KMS-11 (cell line): ENCODE measurements around the gene RERE.
"Not testable (repeated sequence)": the region's sequence is repeated elsewhere in the genome, so short reads cannot be mapped to it uniquely, and the experiment has no call there.

Source experiments
- H2AFZ ChIP-seq: fragments of 200-600 bp; sonication (generic); 2 replicates; pipeline ENCODE4 v1.6.1; 2016; ENCODE audit warnings: antibody characterized with exemption, mixed run types, low read depth
- H3K27ac ChIP-seq: fragments of 200-600 bp; sonication (generic); 2 replicates; pipeline ENCODE4 v1.6.1; 2016; ENCODE audit warnings: mild to moderate bottlenecking, mixed run types
- H3K27me3 ChIP-seq: fragments of 200-600 bp; sonication (generic); 2 replicates; pipeline ENCODE4 v1.6.1; 2017; ENCODE audit warnings: mild to moderate bottlenecking, low read depth, mixed run types, moderate library complexity; ENCODE audit not compliant: insufficient read depth
- H3K36me3 ChIP-seq: fragments of 200-600 bp; sonication (generic); 2 replicates; pipeline ENCODE4 v1.6.1; 2017; ENCODE audit warnings: mild to moderate bottlenecking, mixed run types; ENCODE audit not compliant: insufficient read depth
- H3K4me1 ChIP-seq: fragments of 200-600 bp; sonication (generic); 2 replicates; pipeline ENCODE4 v1.6.1; 2016; ENCODE audit warnings: mild to moderate bottlenecking, low read depth, mixed run types; ENCODE audit not compliant: poor library complexity, severe bottlenecking
- H3K4me2 ChIP-seq: fragments of 200-600 bp; sonication (generic); 2 replicates; pipeline ENCODE4 v1.7.0; 2016; ENCODE audit warnings: mild to moderate bottlenecking, mixed run types
- H3K4me3 ChIP-seq: fragments of 200-600 bp; sonication (generic); IDR thresholded peaks from 2 replicates; pipeline ENCODE4 v1.6.1; 2017; ENCODE audit warnings: low read depth, low read length, mixed read lengths; ENCODE audit not compliant: insufficient read depth
- H3K79me2 ChIP-seq: fragments of 200-600 bp; sonication (generic); 2 replicates; pipeline ENCODE4 v1.6.1; 2016; ENCODE audit warnings: low read depth, mixed run types; ENCODE audit not compliant: insufficient read depth
- H3K9ac ChIP-seq: fragments of 200-600 bp; sonication (generic); 2 replicates; pipeline ENCODE4 v1.6.1; 2016; ENCODE audit warnings: mild to moderate bottlenecking, mixed run types
- H4K20me1 ChIP-seq: fragments of 200-600 bp; sonication (generic); 2 replicates; pipeline ENCODE4 v1.6.1; 2016; ENCODE audit warnings: mild to moderate bottlenecking, mixed run types; ENCODE audit not compliant: insufficient read depth
- TF ChIP-seq, protein P1 (sequence below): fragments of 200-600 bp; sonication (generic); conservative IDR thresholded peaks from 2 replicates; pipeline ENCODE4 v1.6.1; 2017; ENCODE audit warnings: low read depth, mild to moderate bottlenecking, antibody characterized with exemption, low read length, moderate library complexity, mixed read lengths

The RERE gene

DNA sequence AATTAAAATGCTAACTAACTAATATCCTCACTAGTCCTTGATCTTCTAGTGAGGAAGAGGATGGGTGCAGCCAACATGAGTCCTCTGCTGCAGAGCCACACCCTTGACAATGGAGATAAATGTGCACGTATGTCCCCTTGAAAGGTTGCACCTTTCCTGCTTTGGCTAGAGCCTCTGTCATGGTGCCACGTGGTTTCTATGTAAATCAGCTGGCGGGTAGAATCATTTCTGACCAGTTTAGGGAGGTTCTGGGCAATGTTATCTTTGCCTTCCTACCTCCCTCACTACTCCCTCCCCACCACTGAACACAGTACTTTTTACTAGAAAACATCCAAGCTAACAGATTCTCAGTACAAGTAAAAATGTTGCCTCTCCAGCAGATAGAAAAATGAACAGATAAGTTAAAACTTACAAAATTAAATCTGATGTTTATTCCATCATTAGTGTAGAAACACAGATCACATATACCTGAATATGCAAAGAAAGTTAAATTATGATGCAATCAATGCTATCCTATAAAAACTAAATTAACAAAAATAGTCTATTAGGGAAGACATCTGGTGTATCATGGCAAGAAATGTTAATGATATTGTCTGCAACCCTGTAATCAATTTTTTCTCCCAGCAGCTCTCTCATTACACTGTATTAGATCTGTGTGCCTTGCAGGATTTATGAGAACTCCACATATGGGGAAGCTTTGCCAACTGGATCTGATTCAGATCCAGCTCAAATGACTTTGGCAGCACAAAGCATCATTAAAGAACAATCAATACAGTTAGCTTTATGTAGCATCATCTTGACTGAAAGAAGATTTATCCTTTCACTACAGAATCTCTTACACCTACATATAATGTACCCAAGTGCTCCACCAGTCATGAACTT, 205.6 kb downstream of the RERE start:
- not testable (repeated sequence) for H3K36me3 ChIP-seq, H2AFZ ChIP-seq, H3K79me2 ChIP-seq, H3K27me3 ChIP-seq, H3K4me2 ChIP-seq, H3K27ac ChIP-seq, H4K20me1 ChIP-seq, H3K4me3 ChIP-seq, H3K9ac ChIP-seq, H3K4me1 ChIP-seq

DNA sequence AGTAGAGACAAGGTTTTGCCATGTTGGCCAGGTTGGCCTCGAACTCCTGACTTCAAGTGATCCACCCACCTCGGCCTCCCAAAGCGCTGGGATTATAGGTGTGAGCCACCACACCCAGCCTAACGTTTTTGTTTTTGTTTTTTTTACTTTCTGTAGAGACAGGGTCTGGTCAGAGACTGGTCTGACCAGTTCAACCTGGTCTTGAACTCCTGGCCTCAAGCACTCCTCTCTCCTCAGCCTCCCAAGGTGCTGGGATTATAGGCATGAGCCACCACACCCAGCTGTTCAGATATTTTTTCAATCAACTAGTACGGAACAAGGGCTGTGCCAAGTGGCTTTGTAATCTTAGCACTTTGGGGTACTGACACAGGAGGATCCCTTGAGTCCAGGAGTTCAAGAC, 209.5 kb downstream of the RERE start:
- no peaks in the 10 kb centered on the region for H3K36me3 ChIP-seq
- no peaks in the 10 kb centered on the region for H3K27me3 ChIP-seq
- H3K27ac ChIP-seq = no peak overlapping the region
- no peak overlapping the region for H3K4me3 ChIP-seq
- H3K4me1 ChIP-seq = peaks cover 35% of the 10 kb centered on the region
- no peak overlapping the region for H3K9ac ChIP-seq
- TF ChIP-seq, protein P1, sequence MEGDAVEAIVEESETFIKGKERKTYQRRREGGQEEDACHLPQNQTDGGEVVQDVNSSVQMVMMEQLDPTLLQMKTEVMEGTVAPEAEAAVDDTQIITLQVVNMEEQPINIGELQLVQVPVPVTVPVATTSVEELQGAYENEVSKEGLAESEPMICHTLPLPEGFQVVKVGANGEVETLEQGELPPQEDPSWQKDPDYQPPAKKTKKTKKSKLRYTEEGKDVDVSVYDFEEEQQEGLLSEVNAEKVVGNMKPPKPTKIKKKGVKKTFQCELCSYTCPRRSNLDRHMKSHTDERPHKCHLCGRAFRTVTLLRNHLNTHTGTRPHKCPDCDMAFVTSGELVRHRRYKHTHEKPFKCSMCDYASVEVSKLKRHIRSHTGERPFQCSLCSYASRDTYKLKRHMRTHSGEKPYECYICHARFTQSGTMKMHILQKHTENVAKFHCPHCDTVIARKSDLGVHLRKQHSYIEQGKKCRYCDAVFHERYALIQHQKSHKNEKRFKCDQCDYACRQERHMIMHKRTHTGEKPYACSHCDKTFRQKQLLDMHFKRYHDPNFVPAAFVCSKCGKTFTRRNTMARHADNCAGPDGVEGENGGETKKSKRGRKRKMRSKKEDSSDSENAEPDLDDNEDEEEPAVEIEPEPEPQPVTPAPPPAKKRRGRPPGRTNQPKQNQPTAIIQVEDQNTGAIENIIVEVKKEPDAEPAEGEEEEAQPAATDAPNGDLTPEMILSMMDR = no peak
- H3K79me2 ChIP-seq = peaks cover 7% of the 10 kb centered on the region; the same call in 1 of the 2 replicates
- H4K20me1 ChIP-seq = no peaks in the 10 kb centered on the region
- no peak overlapping the region for H3K4me2 ChIP-seq
- no peak overlapping the region for H2AFZ ChIP-seq

DNA sequence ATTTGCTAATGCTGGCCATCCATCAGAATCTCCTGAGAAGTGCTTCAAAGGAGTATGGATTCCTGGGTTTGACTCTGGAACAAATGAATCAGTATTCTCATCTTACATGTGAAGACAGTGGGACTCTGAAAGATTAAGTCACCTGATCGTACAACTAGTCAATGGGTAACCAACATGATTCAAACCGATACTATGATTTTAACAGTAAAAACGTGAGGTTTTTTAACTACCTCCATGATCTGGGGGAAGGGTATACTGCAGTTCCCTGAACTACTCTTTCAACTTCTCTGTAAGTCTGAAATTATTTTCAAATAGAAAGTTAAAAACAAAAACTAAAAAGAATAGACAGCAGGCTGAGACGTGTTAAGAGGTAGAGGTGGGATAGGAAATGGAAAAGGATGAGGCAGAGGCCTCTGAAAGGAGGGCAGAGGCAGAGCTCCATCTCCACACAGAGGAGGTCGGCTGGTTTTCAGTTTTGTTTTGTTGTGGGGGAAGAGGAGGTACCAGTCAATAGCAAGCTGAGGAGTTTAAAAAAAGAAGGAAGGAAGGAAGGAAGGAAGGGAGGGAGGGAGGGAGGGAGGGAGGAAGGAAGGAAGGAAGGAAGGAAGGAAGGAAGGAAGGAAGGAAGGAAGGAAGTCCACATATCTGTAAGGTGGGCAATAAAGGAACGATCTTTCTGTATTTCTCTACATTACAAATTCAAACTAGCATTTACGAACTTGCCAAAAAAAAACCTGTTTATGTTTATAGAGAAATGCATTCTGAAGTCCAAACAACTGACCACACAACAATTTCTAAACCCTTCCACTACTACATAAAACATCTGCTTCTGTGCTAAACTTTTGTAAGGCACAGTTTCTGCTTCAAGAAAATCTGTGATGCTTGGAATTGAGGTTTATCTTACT, 213.1 kb downstream of the RERE start:
- peaks cover 8% of the 10 kb centered on the region; the same call in 1 of the 2 replicates for H3K79me2 ChIP-seq
- H3K4me2 ChIP-seq = peak overlapping the region; percentile 93
- TF ChIP-seq, protein P1 = no peak
- peaks cover 48% of the 10 kb centered on the region for H3K4me1 ChIP-seq
- H3K36me3 ChIP-seq = no peaks in the 10 kb centered on the region
- peak overlapping the region; percentile 35; the same call in 1 of the 2 replicates for H3K9ac ChIP-seq
- H3K4me3 ChIP-seq = no peak overlapping the region
- H3K27ac ChIP-seq = peak overlapping the region; percentile 71
- H4K20me1 ChIP-seq = no peaks in the 10 kb centered on the region
- H3K27me3 ChIP-seq = no peaks in the 10 kb centered on the region
- 0 out of 2 replicates have a peak overlapping the region, but pooled peaks have one; percentile 24 for H2AFZ ChIP-seq

DNA sequence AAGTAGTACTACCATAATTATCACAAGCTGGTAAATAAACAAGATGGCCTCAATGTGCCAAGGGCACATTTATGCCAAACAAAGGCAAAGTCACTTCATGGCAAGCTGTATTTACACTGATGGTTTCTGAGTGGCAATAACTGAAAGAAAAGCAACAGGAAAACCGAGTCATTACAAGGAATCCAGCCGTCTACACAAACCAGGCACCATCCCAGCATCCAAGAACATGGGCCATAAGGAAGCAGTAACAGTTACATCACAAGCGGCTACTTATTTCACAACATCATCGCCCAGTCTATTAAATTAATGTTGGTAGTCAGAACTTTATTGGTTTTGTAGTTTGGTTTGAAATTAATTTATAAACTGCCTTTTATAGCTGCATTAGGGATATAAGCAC, 214.2 kb downstream of the RERE start:
- Histone ChIP-seq H3K4me2 (peak overlapping the region; percentile 93), H3K4me3 (peak overlapping the region; percentile 79), H3K27me3 (no peaks in the 10 kb centered on the region), H3K79me2 (peaks cover 8% of the 10 kb centered on the region; the same call in 1 of the 2 replicates), H2AFZ (no peak overlapping the region), H3K4me1 (peaks cover 48% of the 10 kb centered on the region), H3K36me3 (no peaks in the 10 kb centered on the region), H4K20me1 (no peaks in the 10 kb centered on the region), H3K9ac (no peak overlapping the region), H3K27ac (peak overlapping the region; percentile 71)
- TF ChIP-seq, protein P1 = no peak; the same call in 1 of the 2 replicates
